T-helper 1 cell treated with Interleukin-12 subunit alpha and Interleukin-12 subunit beta and Interleukin-4 antibody, amounts not matched to agents 30 μg/mL and 1 μg/mL, for 36 hours (primary cell): ENCODE measurements around the gene SRP68.

ENCODE experiments used
- H3K27ac Mint-ChIP-seq: one replicate; pipeline ENCODE4 v1.8.0; 2021; ENCODE audit warnings: mild to moderate bottlenecking, mixed read lengths
- H3K27me3 Mint-ChIP-seq: one replicate; pipeline ENCODE4 v1.8.0; 2021; ENCODE audit warnings: low read depth, mixed read lengths
- H3K36me3 Mint-ChIP-seq: one replicate; pipeline ENCODE4 v1.8.0; 2021; ENCODE audit warnings: low read depth, mixed read lengths
- H3K4me1 Mint-ChIP-seq: one replicate; pipeline ENCODE4 v1.8.0; 2021; ENCODE audit warnings: low read depth, mixed read lengths
- H3K4me3 Mint-ChIP-seq: one replicate; pipeline ENCODE4 v1.8.0; 2021; ENCODE audit warnings: mild to moderate bottlenecking, moderate library complexity, mixed read lengths
- H3K9me3 Mint-ChIP-seq: one replicate; pipeline ENCODE4 v1.8.0; 2021; ENCODE audit warnings: mixed read lengths

Gene SRP68

GRCh38 chr17:76072148-76072858 lies at the start of gene SRP68:
SRP68 (minus strand) TSS chr17:76072517; CDS start chr17:76072491, 26 bp downstream.
- Mint-ChIP-seq H3K4me1 (peaks cover 32% of the 10 kb centered on the region), H3K27me3 (peaks cover 37% of the 10 kb centered on the region), H3K4me3 (peak within 1 kb of the TSS; percentile 97), H3K9me3 (no peaks in the 10 kb centered on the region), H3K27ac (peak within 1 kb of the TSS; percentile 94), H3K36me3 (peaks cover 12% of the 10 kb centered on the region)

GRCh38 chr17:76121932-76122430 lies 49.7 kb upstream of the SRP68 start:
- no peak overlapping the region for H3K4me3 Mint-ChIP-seq
- H3K27ac Mint-ChIP-seq = peak overlapping the region; percentile 45
- H3K4me1 Mint-ChIP-seq = peaks cover 15% of the 10 kb centered on the region
- no peaks in the 10 kb centered on the region for H3K36me3 Mint-ChIP-seq
- H3K9me3 Mint-ChIP-seq = no peaks in the 10 kb centered on the region
- no peaks in the 10 kb centered on the region for H3K27me3 Mint-ChIP-seq

- H3K4me1 Mint-ChIP-seq = peaks cover 5% of the 10 kb centered on the region
- peak overlapping the region; percentile 43 for H3K27ac Mint-ChIP-seq
- H3K9me3 Mint-ChIP-seq = no peaks in the 10 kb centered on the region
Observed at GRCh38 chr17:76120658-76121008, 48.3 kb upstream of the SRP68 start.

DNA sequence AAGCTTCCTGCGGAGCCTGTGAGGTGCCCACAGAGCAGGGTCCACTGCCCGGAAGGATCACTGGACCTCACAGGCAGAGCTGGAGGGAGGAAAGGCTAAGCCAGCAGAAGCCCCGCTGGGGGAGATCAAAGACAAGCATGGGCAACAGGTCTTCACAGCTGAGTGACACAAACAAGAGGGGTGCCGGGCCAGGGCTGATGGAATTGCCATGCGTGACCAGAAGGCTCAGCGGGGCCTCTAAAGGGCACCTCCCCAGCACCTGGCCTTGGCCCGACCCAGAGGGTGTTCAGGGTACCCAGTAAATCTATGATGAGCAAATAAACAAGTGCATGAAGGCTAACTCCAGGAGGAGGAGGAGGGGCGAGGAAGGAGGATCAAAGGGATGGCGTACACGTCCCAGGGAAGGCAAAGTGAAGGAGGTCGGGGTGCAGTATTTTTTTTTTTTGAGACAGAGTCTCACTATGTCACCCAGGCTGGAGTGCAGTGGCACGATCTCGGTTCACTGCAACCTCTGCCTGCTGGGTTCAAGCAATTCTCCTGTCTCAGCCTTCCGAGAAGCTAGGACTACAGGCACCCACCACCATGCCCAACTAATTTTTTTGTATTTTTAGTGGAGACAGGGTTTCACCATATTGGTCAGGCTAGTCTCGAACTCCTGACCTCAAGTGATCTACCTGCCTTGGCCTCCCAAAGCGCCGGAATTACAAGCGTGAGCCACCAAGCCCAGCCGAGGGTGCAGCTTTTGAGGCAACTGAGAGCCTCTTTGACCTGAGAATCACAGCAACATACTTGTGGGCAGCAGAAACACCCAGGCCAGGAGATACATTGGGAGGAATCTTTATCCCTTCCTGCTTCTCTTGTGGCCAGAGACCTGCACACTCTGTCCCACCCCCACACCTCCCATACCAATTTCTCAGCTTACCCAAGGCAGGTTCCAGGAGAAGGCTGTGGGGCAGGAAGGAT lies 47.4 kb upstream of the SRP68 start:
- Mint-ChIP-seq H3K9me3 (no peaks in the 10 kb centered on the region), H3K27me3 (no peaks in the 10 kb centered on the region), H3K27ac (no peak overlapping the region), H3K4me1 (peaks cover 5% of the 10 kb centered on the region), H3K36me3 (no peaks in the 10 kb centered on the region), H3K4me3 (no peak overlapping the region)

More at GRCh38 chr17:76120658-76121008, 48.3 kb upstream of the SRP68 start:
- no peaks in the 10 kb centered on the region for H3K27me3 Mint-ChIP-seq
- no peaks in the 10 kb centered on the region for H3K36me3 Mint-ChIP-seq
- no peak overlapping the region for H3K4me3 Mint-ChIP-seq

DNA sequence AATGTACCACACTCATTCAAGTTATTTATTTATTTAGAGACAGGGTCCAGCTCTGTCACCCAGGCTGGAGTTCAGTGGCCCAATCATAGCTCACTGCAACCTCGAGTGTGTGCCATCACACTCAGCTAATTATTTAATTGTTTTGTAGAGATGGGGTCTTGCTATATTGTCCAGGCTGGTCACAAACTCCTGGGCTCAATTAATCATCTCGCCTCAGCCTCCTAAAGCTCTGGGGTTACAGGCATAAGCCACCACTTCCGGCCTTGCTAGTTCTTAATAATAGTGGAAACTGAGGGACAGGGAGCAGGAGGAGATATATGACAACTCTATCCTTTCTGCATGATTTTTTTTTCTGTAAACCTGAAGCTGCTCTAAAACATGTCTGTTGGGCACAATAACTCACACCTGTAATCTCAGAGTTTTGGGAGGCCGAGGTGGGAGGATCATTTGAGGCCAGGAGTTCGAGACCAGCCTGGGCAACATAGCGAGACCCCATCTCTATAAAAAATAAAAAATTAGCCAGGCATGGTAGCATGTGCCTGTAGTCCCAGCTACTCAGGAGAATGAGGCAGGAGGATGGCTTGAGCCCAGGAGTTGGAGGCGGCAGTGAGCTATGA lies 42.9 kb upstream of the SRP68 start:
- Mint-ChIP-seq H3K27ac (no peak overlapping the region), H3K36me3 (no peaks in the 10 kb centered on the region), H3K27me3 (peaks cover 8% of the 10 kb centered on the region), H3K9me3 (no peaks in the 10 kb centered on the region), H3K4me1 (no peaks in the 10 kb centered on the region), H3K4me3 (no peak overlapping the region)

DNA sequence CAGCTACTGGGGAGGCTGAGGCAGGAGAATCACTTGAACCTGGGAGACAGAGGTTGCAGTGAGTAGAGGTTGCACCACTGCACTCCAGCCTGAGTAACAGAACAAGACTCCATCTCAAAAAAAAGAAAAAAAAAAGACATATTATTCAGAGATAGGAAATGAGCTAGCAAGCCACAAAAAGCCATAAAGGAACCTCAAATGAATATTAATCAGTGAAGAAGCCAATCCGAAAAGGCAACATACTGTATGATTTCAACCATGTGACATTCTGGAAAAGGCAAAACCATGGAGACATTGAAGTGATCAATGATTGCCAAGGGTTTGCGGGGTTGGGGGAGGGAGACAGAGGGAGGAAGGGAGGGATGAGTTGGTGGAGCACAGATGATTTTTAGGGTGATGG lies 39.6 kb upstream of the SRP68 start:
- no peaks in the 10 kb centered on the region for H3K9me3 Mint-ChIP-seq
- H3K4me1 Mint-ChIP-seq = no peaks in the 10 kb centered on the region
- no peaks in the 10 kb centered on the region for H3K36me3 Mint-ChIP-seq
- H3K4me3 Mint-ChIP-seq = no peak overlapping the region
- H3K27ac Mint-ChIP-seq = no peak overlapping the region
- peaks cover 8% of the 10 kb centered on the region for H3K27me3 Mint-ChIP-seq

GRCh38 chr17:76107509-76107908 lies 35.2 kb upstream of the SRP68 start:
- H3K36me3 Mint-ChIP-seq = peaks cover 5% of the 10 kb centered on the region

DNA sequence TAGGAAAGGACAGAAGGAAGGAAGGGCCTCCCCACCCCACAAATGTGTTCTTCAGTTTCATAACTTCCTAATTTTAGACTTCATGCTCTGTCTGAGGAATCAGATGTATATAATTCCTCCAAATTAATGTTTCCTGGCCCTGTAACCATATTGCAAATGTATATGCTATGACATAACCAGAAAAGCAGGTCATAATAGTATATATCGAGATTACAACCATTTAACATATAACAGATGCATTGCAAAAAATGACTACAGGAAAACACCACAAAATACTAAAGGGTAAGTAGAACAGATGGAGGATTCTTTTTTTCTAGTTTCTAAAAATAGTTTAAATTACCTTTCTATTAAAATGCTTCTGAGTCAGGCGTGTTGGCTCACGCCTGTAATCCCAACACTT lies 34.4 kb upstream of the SRP68 start:
- H3K27ac Mint-ChIP-seq = no peak overlapping the region
- no peaks in the 10 kb centered on the region for H3K9me3 Mint-ChIP-seq
- no peak overlapping the region for H3K4me3 Mint-ChIP-seq
- peaks cover 7% of the 10 kb centered on the region for H3K36me3 Mint-ChIP-seq
- peaks cover 10% of the 10 kb centered on the region for H3K4me1 Mint-ChIP-seq
- H3K27me3 Mint-ChIP-seq = peaks cover under 1% of the 10 kb centered on the region

More at GRCh38 chr17:76107509-76107908, 35.2 kb upstream of the SRP68 start:
- Mint-ChIP-seq H3K4me1 (peaks cover 8% of the 10 kb centered on the region), H3K9me3 (no peaks in the 10 kb centered on the region), H3K27me3 (peaks cover 8% of the 10 kb centered on the region), H3K27ac (no peak overlapping the region), H3K4me3 (no peak overlapping the region)

DNA sequence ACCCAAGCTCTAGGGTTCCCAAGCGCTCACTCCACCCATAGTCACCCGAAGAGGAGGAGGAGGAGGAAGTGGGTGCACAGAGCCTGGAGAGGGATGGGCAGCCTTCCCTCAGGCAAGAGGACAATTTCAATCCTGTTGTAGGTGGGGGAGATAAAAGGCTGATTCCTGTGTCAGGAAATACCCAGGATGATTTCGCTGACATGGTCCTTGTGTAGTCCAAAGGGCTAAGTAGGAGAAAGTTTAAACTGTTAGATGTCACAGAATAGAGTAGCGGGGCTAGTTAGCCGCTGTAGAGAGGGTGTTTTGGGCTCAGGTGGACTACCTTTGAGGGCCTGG lies 32.5 kb upstream of the SRP68 start:
- no peaks in the 10 kb centered on the region for H3K27me3 Mint-ChIP-seq
- no peak overlapping the region for H3K4me3 Mint-ChIP-seq
- H3K9me3 Mint-ChIP-seq = no peaks in the 10 kb centered on the region
- H3K36me3 Mint-ChIP-seq = peaks cover 15% of the 10 kb centered on the region
- peaks cover 17% of the 10 kb centered on the region for H3K4me1 Mint-ChIP-seq
- peak overlapping the region; percentile 59 for H3K27ac Mint-ChIP-seq

DNA sequence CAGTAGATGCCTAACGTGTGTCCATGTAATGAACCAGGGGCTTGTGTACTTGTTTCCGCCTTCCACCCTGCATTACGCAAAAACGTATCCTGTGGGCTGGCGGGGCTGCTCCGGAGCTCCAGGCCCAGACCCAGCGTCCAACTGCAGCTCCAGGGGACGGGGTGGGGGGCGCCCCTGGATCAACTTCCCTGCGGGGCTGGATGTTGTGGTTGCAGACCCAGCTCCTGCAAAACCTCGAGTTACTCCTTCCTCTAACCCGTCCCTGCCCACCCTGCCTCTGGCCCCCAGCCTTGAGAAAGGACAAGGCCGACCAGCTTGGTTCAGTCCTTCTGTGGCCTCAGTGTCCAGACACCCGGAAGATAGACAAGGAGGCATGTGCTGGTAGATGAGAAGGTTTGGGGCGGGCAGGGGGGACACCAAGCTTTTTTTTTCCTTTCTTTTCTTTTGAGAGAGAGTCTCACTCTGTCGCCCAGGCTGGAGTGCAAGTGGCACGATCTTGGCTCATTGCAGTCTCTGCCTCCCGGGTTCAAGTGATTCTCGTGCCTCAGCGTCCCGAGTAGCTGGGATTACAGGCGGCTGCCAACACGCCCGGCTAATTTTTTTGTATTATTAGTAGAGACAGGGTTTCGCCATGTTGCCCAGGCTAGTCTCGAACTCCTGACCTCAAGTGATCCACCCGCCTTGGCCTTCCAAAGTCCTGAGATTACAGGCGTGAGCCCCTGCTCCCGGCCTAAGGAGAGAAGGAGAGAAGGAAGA lies 32.0 kb upstream of the SRP68 start:
- H3K4me3 Mint-ChIP-seq = peak overlapping the region; percentile 89
- peak overlapping the region; percentile 59 for H3K27ac Mint-ChIP-seq
- no peaks in the 10 kb centered on the region for H3K27me3 Mint-ChIP-seq
- peaks cover 21% of the 10 kb centered on the region for H3K36me3 Mint-ChIP-seq
- peaks cover 21% of the 10 kb centered on the region for H3K4me1 Mint-ChIP-seq
- H3K9me3 Mint-ChIP-seq = no peaks in the 10 kb centered on the region

- Mint-ChIP-seq H3K9me3 (no peaks in the 10 kb centered on the region), H3K4me3 (peak within 1 kb of the TSS; percentile 89)
Observed at GRCh38 chr17:76103274-76104139, 31.2 kb upstream of the SRP68 start, which contains the start of gene EXOC7. EXOC7 (minus strand) TSS chr17:76103787; CDS start chr17:76103692, 95 bp downstream.

DNA sequence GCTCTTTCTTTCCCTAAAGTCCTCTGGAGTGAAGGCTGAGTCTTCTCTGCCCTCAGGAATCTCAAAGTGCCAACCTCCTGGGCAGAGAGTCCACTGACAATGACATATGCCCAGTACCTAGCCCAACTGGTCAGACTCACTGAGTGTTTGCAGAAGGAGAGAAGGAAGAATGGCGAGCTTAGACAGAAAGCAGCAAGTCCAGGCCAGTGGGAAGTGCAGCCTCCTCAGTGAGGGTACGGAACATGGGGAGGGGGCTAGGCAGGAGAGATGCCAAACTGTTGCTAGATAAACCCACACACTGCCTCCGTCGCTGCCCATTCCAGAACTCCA lies 30.6 kb upstream of the SRP68 start:
- Mint-ChIP-seq H3K9me3 (no peaks in the 10 kb centered on the region), H3K27me3 (no peaks in the 10 kb centered on the region), H3K27ac (peak overlapping the region; percentile 87), H3K4me1 (peaks cover 21% of the 10 kb centered on the region), H3K36me3 (peaks cover 28% of the 10 kb centered on the region), H3K4me3 (peak overlapping the region; percentile 89)

More at GRCh38 chr17:76103274-76104139, 31.2 kb upstream of the SRP68 start, which contains the start of gene EXOC7:
- Mint-ChIP-seq H3K27me3 (no peaks in the 10 kb centered on the region), H3K4me1 (peaks cover 21% of the 10 kb centered on the region), H3K36me3 (peaks cover 26% of the 10 kb centered on the region), H3K27ac (peak within 1 kb of the TSS; percentile 87)

GRCh38 chr17:76097716-76098295 lies 25.5 kb upstream of the SRP68 start:
- no peak overlapping the region for H3K4me3 Mint-ChIP-seq
- H3K9me3 Mint-ChIP-seq = no peaks in the 10 kb centered on the region
- H3K27ac Mint-ChIP-seq = no peak overlapping the region
- no peaks in the 10 kb centered on the region for H3K27me3 Mint-ChIP-seq
- H3K4me1 Mint-ChIP-seq = peaks cover 16% of the 10 kb centered on the region
- peaks cover 38% of the 10 kb centered on the region for H3K36me3 Mint-ChIP-seq
